NT2/D1 (cell line): ENCODE measurements around the gene RAP2A.

Experiments
- SUZ12 ChIP-seq: IDR thresholded peaks from 2 replicates; pipeline ENCODE4 v1.6.1; 2011; ENCODE audit not compliant: insufficient read length, insufficient read depth; ENCODE audit errors: extremely low read depth
- YY1 ChIP-seq: IDR thresholded peaks from 2 replicates; pipeline ENCODE4 v1.6.1; 2011; ENCODE audit not compliant: insufficient read length, insufficient read depth
- ZNF274 ChIP-seq: IDR thresholded peaks from 2 replicates; pipeline ENCODE4 v1.6.1; 2011; ENCODE audit warnings: mild to moderate bottlenecking, low read depth, low read length

DNA sequence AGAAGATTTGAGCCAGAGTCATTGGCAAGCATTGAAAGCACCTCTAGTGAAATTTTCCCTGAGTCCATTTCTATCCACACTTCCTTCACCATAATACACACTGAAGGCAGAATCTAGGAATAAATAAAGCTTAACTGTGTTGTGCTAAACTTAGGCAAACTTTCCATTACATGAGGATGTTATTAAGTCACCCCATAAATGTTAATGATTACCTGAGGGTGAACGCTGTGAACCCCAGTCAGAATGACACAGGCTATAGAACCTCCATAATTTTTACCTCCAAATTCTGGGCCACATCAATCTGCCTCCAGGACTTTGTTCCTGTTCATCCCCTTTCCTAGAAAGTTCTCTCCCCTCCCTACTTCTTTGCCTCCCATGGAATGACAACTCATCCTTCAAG is 71.0 kb downstream of the RAP2A start:
- TF ChIP-seq ZNF274 (no peak), YY1 (no peak), SUZ12 (no peak)
